T-helper 17 cell (primary cell): ENCODE results near the gene NRN1. TPM values are rescaled to one million over a fixed set of nuclear protein-coding genes. Genes with fewer than 3 reads are reported as not detected.
A peak's percentile ranks its signal among the peaks of the same experiment; 100 is the strongest.

Experiments used
- ATAC-seq: fragments of 150-1000 bp; cut with Tn5 transposase; 2 replicates; pipeline ENCODE4 v1.10.0; 2021; ENCODE audit warnings: mild to moderate bottlenecking, moderate library complexity
- DNase-seq, 3 donors: peaks; one replicate each; pipeline versions ENCODE4 v3.0.0 to v3.0.0-alpha.2; 2020 to 2021
- H3K9me3 ChIP-seq: one replicate; pipeline ENCODE4 v1.7.0; 2013; ENCODE audit warnings: low read length, mild to moderate bottlenecking; ENCODE audit not compliant: control insufficient read depth, poor library complexity, severe bottlenecking
- H3K27ac Mint-ChIP-seq: one replicate; pipeline ENCODE4 v1.8.0; 2022; ENCODE audit warnings: mild to moderate bottlenecking, moderate library complexity, mixed read lengths
- H3K27me3 Mint-ChIP-seq: one replicate; pipeline ENCODE4 v1.8.0; 2022; ENCODE audit warnings: mixed read lengths
- H3K36me3 Mint-ChIP-seq: one replicate; pipeline ENCODE4 v1.8.0; 2022; ENCODE audit warnings: low read depth, mixed read lengths
- H3K4me1 Mint-ChIP-seq: one replicate; pipeline ENCODE4 v1.8.0; 2022; ENCODE audit warnings: mild to moderate bottlenecking, mixed read lengths
- H3K4me3 Mint-ChIP-seq: one replicate; pipeline ENCODE4 v1.8.0; 2022; ENCODE audit warnings: mild to moderate bottlenecking, moderate library complexity, mixed read lengths
- total RNA-seq, 4 donors: library from RNA in 2 of 4; stranded (reverse) in 2 of 4; gene quantifications; one replicate each; pipeline ENCODE4 v1.2.3 and lab custom pipeline; 2022 to 2026

NRN1 gene
- total RNA-seq, 2 donors from 2014 or later = 0.31 TPM; not detected in 1

DNA sequence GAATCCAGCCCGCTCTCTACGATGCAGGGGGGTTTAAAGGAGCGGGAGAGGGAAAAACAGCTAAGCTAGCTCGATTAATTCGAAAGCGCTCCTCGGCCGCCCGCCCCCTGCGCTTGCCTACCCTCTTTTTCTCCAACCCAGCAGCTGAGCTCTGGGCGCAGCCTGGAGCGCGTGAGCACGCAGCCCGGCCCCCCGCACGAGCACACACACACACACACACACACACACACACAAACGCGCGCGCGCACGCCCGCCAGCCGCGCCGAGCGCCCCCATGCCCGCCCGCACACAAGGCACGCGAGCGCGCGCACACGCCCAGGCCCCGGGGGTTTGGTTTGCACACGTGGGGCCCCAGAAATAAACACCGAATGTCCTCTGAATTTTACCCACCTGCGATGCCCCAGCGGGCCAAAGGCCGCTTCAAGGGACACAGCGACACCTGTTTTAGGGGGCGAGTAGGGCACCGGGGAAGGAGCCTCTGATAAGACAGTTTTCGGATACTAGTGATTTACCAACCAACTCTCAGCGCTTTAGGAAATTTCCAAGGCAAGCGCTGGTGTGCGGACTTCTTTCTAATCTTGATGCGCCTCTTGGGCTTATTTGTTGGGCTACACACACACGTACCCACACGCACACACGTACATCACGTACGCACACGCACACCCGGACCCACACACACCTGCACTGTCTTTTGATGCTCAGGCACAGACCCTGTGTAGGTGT lies 802 bp upstream of the NRN1 start:
- peak overlapping the region; percentile 87 for H3K4me3 Mint-ChIP-seq
- peaks cover 18% of the 10 kb centered on the region for H3K9me3 ChIP-seq
- H3K36me3 Mint-ChIP-seq = peaks cover 5% of the 10 kb centered on the region
- no peak for DNase-seq
- peak overlapping the region; percentile 81 for H3K27ac Mint-ChIP-seq
- H3K4me1 Mint-ChIP-seq = peaks cover 31% of the 10 kb centered on the region
- H3K27me3 Mint-ChIP-seq = peaks cover 67% of the 10 kb centered on the region
- peak; percentile 38 for ATAC-seq

DNA sequence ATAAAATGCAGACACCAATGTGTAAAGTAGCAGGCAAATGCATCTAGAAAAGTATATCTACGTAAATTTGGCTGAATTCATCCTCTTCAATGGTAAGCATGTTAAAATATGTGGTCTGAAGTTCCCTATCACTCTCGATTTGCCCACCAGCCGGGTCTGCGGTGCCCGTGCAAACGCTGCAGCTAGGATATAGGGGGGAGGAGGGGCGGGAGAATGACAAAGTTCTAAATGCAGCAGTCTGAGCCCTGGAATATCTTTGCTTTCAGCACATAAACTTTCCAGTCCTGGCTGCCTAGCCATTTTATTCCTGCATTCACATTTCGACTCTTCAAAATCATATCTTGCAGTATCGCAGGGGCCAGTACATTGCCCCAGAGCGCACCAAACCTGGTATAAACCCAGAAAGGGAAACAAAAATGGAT lies 708 bp downstream of the NRN1 start:
- Mint-ChIP-seq H3K4me3 (peak overlapping the region; percentile 87), H3K4me1 (peaks cover 36% of the 10 kb centered on the region), H3K36me3 (peaks cover 5% of the 10 kb centered on the region), H3K27ac (peak overlapping the region; percentile 81), H3K27me3 (peaks cover 76% of the 10 kb centered on the region)
- ATAC-seq (no peak), DNase-seq (no peak)
- peaks cover 18% of the 10 kb centered on the region for H3K9me3 ChIP-seq

DNA sequence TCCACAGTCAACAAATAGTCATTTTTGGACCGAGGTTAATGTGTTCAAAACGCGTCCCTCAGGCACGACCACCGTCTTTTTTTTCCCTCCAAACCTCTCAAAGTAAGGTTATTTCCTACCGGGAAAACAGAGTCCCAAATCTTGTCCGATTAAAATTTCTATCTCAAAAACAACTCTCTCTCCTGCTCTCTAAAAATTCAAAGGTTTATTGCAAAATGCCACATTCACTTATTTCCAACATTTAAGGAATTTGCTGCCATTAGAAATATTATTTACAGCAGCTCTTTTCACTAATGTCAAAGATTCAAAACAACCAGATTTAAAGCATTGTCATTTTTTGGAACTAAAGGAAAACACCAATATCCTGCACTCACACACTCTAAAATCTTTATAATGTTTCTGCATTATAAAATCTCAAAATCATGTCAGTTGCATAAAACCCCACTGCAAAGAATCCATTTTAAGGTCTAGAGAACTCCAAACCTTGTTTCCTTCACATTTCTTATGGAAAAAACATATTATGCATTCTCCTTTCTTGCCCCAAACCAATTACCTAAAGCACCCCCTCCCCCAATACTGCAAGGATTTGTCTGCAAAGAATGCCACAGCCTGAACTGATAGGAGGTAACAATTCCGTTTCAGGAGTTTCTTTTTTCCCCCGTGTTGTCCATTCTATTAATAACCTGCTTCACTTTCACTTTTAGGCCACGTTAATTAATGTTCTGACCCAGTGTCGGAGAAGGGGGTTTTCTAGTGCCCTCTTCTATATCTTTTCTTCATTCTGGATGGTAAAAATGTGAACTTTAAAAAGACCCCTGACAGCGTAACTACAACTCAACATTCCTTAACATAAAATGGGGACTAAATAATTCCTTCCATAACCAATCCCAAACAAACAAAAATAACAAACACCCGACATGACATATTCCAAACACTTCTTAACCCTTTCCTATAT lies 1.4 kb downstream of the NRN1 start:
- Mint-ChIP-seq H3K36me3 (peaks cover 5% of the 10 kb centered on the region), H3K27me3 (peaks cover 78% of the 10 kb centered on the region), H3K4me3 (peak overlapping the region; percentile 87), H3K4me1 (peaks cover 36% of the 10 kb centered on the region), H3K27ac (peak overlapping the region; percentile 83)
- DNase-seq = no peak
- peaks cover 22% of the 10 kb centered on the region for H3K9me3 ChIP-seq
- no peak for ATAC-seq

DNA sequence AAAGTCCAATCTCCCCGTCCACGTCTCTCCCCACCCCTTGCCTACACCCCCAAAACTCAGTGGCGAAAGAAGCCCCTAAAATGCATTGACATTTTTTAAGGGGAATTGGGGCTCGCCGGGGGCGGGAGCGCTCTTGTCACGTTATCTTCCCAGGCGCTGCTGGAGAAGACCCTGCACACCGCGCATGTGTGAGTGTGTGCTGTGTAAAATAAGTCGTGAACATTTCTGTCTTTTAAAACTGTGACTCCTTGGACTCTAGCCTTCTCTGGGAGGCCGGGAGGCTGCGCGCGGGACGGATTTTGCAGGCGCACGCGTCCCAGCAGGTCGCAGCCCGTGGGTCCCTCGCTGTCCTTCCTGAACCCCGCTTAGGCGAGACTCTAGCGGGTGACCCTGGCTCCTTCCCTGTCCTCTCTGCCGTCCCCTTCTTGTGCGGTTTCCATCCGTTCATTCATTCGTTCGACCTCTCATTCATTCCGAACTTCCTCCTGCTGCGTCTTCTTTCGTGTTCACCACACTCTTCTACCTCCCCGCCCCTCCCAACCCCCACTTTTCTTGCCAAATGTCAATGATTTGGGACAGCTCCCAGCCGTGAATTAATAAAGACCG lies 2.2 kb downstream of the NRN1 start:
- peaks cover 83% of the 10 kb centered on the region for H3K27me3 Mint-ChIP-seq
- DNase-seq = no peak
- no peak for ATAC-seq
- H3K4me3 Mint-ChIP-seq = peak overlapping the region; percentile 71
- peaks cover 7% of the 10 kb centered on the region for H3K36me3 Mint-ChIP-seq
- H3K27ac Mint-ChIP-seq = peak overlapping the region; percentile 83
- H3K9me3 ChIP-seq = peaks cover 22% of the 10 kb centered on the region
- peaks cover 43% of the 10 kb centered on the region for H3K4me1 Mint-ChIP-seq

DNA sequence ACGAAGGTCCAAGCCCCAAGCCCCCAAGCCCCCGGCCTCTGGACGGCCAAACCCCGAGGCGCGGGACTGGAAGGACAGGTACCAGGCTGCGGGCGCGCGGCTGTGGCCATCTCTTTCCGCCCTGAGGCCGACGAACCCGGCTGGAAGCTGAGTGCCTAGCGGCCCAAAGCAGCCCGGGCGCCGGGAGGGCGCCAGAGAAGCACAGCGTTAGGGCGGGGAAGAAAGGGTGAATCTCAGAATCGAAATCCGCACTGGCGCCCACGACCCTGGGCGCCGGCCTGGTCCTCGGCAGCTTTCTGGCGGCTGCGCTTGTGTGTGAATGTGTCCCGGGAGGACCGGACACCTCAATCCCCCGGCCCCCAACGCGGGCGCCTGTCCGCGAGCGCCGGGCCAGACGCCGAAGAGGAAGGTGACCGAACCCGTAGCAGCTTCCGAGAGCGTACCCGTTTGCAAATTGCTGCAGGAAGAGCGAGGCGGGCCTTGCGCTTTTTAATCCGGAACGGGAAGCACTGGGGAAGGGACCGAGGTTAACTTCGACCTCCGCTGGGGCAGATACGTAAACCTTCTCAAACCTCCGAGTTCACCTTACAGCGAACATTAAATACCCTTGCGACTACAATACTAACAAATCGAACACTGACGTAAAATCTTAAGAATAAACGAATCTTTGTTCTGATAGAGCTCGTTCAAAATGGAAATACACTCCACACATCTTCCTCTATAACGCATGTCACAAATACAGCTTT lies 2.9 kb downstream of the NRN1 start:
- Mint-ChIP-seq H3K27ac (peak overlapping the region; percentile 83), H3K4me3 (peak overlapping the region; percentile 67), H3K4me1 (peaks cover 40% of the 10 kb centered on the region), H3K36me3 (peaks cover 8% of the 10 kb centered on the region), H3K27me3 (peaks cover 83% of the 10 kb centered on the region)
- ATAC-seq (peak; percentile 40), DNase-seq (no peak)
- H3K9me3 ChIP-seq = peaks cover 21% of the 10 kb centered on the region

DNA sequence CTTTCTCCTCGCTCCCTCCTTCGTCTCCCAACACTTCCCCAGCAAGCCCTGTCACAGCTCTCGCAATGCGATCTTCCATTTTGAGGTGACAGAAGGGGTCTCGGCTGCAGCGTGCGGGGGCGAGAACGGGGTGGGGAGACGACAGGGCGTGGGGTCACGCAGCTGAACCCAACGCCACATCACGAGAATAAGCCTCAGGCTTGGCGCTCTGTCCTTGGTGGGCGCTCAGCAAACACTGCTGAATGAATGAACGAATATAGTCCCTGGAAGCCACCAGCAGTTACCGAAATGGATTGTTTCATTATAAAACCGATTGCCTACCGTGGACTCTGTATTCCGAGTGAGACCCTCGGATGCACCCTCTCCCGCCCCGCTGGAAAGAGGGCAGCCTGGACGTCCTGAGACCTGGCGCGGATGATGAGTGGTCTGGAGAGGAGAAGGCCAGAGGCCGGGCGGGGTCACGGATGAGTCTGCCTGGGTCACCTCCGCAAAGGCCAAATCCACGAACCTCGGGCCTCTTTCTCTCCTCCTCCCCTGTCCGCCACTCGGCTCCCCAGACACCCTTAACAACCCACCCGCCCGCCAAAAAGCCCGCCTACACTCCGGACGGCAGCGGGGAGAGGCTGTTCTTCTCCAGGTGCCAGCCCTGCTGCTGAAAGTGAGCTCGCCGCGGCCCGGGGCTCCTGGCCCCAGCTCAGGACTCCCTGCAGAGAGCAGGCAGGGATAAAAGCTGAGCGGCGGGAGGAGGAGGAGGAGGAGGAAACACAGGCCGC lies 3.7 kb downstream of the NRN1 start:
- Mint-ChIP-seq H3K27ac (peak overlapping the region; percentile 83), H3K27me3 (peaks cover 87% of the 10 kb centered on the region), H3K4me3 (peak overlapping the region; percentile 67), H3K36me3 (peaks cover 11% of the 10 kb centered on the region), H3K4me1 (peaks cover 41% of the 10 kb centered on the region)
- DNase-seq (no peak), ATAC-seq (peak; percentile 21)
- H3K9me3 ChIP-seq = peaks cover 23% of the 10 kb centered on the region

DNA sequence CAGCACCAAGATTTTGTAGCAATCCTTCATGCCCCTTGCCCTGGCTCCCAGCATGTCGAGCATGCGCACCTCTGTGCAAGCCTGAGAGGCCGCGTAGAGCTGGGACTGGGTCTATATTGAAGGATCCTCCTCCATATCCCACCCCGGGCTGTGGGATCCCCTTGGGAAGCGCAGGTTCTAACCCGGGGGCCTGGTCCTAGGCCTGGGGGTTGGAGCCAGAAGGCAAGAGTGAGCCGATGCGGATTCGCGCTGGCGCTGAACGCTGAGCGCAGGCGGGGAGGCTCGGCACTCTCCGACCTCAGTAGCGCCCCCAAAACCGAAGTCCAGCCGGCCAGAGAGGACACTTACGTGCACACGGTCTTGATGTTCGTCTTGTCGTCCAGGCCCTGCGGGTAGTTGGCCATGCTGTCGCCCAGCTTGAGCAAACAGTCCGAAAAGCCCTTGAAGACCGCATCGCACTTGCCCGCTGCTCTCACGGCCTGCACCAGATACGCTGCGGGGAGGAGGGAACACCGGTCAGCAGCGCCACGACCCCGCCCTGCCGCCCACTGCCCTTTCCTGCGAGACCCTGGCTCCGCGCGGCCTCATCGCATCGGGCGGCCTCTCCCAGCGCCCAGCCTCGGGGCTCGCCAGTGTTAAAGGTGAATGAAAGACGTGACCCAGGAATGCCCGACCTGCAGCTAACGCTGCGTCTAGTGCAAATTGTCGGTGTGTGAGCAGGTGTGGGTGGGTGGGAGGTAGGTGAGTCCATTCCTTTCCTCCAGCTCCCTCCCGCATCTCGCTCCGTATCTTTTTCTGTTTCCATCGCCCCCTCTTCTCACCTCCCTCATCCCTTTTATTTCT lies 4.5 kb downstream of the NRN1 start:
- H3K27ac Mint-ChIP-seq = peak overlapping the region; percentile 83
- DNase-seq (no peak), ATAC-seq (no peak)
- peaks cover 87% of the 10 kb centered on the region for H3K27me3 Mint-ChIP-seq
- H3K4me1 Mint-ChIP-seq = peaks cover 40% of the 10 kb centered on the region
- peaks cover 24% of the 10 kb centered on the region for H3K9me3 ChIP-seq
- H3K36me3 Mint-ChIP-seq = peaks cover 12% of the 10 kb centered on the region
- peak overlapping the region; percentile 67 for H3K4me3 Mint-ChIP-seq

DNA sequence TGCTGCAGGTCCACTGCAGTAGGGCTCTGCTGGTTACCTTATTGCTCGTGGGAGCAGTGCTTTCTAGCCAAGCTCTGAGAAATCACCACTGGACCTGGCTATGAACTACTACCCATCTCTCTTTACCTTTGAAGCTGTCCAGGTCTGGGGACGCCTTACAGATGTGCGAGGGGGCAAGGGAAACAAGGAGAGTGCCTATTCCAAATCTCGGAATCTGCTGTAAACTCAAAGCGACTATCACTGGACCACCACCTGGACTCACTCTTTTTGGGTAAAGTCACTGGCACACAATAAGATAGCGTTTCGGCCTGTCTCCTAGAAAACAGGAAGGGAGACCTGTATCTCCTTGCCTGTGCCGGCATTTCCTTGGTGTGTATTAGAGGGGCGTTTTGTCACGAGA lies 5.3 kb downstream of the NRN1 start:
- Mint-ChIP-seq H3K27me3 (peaks cover 87% of the 10 kb centered on the region), H3K4me3 (peak overlapping the region; percentile 67), H3K36me3 (peaks cover 12% of the 10 kb centered on the region), H3K27ac (peak overlapping the region; percentile 83), H3K4me1 (peaks cover 41% of the 10 kb centered on the region)
- no peak for DNase-seq
- H3K9me3 ChIP-seq = peaks cover 24% of the 10 kb centered on the region
- ATAC-seq = no peak

DNA sequence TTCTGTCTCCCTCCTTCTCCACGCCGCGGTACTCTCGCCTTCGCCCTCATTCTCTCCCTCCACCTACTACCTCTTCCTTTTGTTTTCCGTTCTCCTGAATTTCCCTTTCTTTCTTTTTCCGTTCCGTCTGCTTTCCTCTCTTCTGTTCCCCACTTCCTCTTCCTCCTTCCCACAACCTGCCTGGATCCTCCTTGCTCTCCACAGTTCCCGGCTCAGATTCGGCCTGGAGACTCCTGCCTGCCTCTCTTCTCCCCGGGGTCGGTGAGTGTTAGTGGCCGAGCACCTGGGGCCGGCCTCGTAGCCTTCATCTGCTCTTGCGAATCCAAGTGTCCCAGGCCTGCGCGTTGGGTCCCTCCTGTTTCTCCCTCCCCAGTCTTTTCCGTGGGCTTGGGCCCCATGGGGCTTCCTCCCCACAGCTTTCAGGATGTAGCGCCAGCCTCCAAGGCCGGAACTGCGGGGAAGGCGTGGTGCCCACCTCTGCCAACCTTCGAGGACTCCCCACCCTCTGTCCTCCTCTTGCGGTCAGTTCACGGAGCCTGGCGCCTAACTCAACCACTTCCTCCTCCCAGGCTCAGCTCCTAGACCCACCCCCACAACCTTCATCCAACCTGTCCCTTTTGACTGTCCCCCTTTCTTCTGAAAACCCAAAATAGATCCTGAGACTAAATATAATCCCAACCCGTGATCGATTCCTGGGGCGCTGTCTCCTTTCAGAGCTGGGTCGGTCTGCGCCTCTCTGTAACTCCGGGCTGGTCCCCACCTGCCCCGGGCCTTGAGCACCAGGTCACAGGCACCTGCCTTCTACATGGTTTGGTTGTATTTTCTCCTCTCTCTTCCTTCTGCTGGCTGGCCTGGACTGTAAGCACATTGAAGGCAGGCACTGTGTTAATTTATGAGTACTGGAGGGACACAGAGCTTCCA lies 6.8 kb downstream of the NRN1 start:
- Mint-ChIP-seq H3K27me3 (peaks cover 87% of the 10 kb centered on the region), H3K4me3 (peak overlapping the region; percentile 80), H3K27ac (no peak overlapping the region), H3K36me3 (peaks cover 15% of the 10 kb centered on the region), H3K4me1 (peaks cover 55% of the 10 kb centered on the region)
- peaks cover 19% of the 10 kb centered on the region for H3K9me3 ChIP-seq
- no peak for DNase-seq
- ATAC-seq = no peak

DNA sequence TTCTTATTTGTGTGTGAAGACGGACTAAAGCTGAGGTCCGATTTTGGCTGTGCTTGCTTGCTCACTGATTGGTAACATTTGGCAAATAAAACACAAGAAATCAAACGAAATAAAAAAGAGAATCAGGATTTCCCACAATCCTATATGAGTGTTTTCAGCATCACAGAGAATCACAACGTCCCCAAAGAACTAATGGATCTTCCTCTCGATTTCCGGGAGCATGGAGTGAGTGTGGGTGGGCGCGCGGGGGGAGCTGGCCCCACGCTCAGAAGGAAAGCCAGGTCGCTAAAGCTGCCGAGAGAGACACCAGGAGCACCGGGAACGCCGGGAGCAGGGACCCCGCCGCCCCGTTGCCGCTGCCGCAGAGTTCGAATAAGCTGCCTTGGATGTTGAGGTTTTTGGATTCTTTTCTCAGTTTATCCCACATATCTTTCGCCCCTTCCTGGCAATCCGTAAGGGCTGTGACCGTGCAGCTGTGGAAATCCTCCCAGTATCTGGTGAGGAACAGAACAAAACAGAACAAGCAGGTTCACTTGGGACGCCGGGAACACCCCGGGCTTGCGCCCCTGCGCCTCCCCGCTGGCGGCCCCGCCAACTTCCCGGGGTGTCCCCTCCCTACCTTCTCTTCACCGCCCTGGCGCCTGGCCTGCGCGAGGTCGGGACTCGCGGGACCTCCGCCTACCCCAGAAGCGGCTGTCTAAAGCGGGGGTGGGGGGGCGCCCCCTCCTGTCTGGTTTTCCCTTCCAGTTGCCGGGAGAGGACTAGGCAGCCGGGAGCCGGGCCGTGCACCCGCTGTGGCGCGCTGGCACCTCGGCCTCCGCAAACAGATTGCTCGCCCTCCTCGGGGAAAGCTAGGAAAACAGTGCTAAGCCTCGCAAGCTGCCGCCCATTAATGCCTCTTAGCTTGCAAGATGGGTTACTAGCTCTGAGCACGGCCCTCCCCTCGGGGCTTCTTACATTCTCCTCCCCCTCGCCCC lies 7.7 kb downstream of the NRN1 start:
- Mint-ChIP-seq H3K4me1 (peaks cover 53% of the 10 kb centered on the region), H3K27me3 (peaks cover 86% of the 10 kb centered on the region), H3K36me3 (peaks cover 15% of the 10 kb centered on the region), H3K4me3 (peak overlapping the region; percentile 80), H3K27ac (no peak overlapping the region)
- H3K9me3 ChIP-seq = peaks cover 11% of the 10 kb centered on the region
- no peak for ATAC-seq
- DNase-seq = no peak
